ENCODE results near the gene TNF. TPM values are rescaled to one million over a fixed set of nuclear protein-coding genes. Genes with fewer than 3 reads are reported as not detected.

The TNF gene
- total and polyA plus RNA-seq, 9 donors, result 0.24 to 3.0 (median 0.79) TPM; not detected in 3

GRCh38 chr6:31568537-31568961 is 6.8 kb upstream of the TNF start:
- H3K4me1 ChIP-seq (ENCODE audit: insufficient read depth), result no peaks in the 10 kb centered on the region
- H3K36me3 ChIP-seq, result no peaks in the 10 kb centered on the region
- no peak overlapping the region for H3K4me3 ChIP-seq
- intact Hi-C loops (cut with DNase I), result no loop called here
- no peak for TF ChIP-seq CTCF (IDR thresholded peaks at IDR 0.05)
- TF ChIP-seq EP300 (IDR thresholded peaks at IDR 0.05), result no peak
- no peak for TF ChIP-seq POLR2A (IDR thresholded peaks at IDR 0.05)
- DNase-seq, result no peak
- H3K9me3 ChIP-seq, result no peaks in the 10 kb centered on the region
- WGBS, 3 donors, result 63 to 78% (median 72%) methylated on average over 3 of the region's 3 CpGs
- no peak overlapping the region for H3K27ac ChIP-seq
- H3K27me3 ChIP-seq, result no peaks in the 10 kb centered on the region

GRCh38 chr6:31569861-31570536 is 5.4 kb upstream of the TNF start:
- 64 to 69% (median 67%) methylated on average over 1 of the region's 1 CpG for WGBS, 3 donors
- Histone ChIP-seq H3K4me1 (ENCODE audit: insufficient read depth) (no peaks in the 10 kb centered on the region), H3K27ac (no peak overlapping the region), H3K4me3 (no peak overlapping the region), H3K9me3 (no peaks in the 10 kb centered on the region), H3K27me3 (no peaks in the 10 kb centered on the region), H3K36me3 (no peaks in the 10 kb centered on the region)
- intact Hi-C loops (cut with DNase I), result no loop called here
- DNase-seq, result no peak
- TF ChIP-seq EP300 (IDR thresholded peaks at IDR 0.05), result no peak
- TF ChIP-seq CTCF (IDR thresholded peaks at IDR 0.05), result no peak
- no peak for TF ChIP-seq POLR2A (IDR thresholded peaks at IDR 0.05)

DNA sequence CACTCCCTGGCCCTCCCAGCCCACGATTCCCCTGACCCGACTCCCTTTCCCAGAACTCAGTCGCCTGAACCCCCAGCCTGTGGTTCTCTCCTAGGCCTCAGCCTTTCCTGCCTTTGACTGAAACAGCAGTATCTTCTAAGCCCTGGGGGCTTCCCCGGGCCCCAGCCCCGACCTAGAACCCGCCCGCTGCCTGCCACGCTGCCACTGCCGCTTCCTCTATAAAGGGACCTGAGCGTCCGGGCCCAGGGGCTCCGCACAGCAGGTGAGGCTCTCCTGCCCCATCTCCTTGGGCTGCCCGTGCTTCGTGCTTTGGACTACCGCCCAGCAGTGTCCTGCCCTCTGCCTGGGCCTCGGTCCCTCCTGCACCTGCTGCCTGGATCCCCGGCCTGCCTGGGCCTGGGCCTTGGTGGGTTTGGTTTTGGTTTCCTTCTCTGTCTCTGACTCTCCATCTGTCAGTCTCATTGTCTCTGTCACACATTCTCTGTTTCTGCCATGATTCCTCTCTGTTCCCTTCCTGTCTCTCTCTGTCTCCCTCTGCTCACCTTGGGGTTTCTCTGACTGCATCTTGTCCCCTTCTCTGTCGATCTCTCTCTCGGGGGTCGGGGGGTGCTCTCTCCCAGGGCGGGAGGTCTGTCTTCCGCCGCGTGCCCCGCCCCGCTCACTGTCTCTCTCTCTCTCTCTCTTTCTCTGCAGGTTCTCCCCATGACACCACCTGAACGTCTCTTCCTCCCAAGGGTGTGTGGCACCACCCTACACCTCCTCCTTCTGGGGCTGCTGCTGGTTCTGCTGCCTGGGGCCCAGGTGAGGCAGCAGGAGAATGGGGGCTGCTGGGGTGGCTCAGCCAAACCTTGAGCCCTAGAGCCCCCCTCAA is 3.1 kb upstream of the TNF start, which contains the start of gene LTA:
TSS of gene LTA (plus strand) at position 249 of the 871 bp plus-strand sequence. CDS start at position 703, 454 bp downstream.
- intact Hi-C loops (cut with DNase I), result no loop called here
- no peaks in the 10 kb centered on the region for H3K4me1 ChIP-seq (ENCODE audit: insufficient read depth)
- no peak within 1 kb of the TSS for H3K27ac ChIP-seq
- no peaks in the 10 kb centered on the region for H3K9me3 ChIP-seq
- TF ChIP-seq POLR2A (IDR thresholded peaks at IDR 0.05) (no peak), EP300 (IDR thresholded peaks at IDR 0.05) (no peak), CTCF (IDR thresholded peaks at IDR 0.05) (no peak)
- 78 to 83% (median 83%) methylated on average over 27 of the region's 27 CpGs for WGBS, 3 donors
- no peaks in the 10 kb centered on the region for H3K36me3 ChIP-seq
- no peak for DNase-seq
- H3K4me3 ChIP-seq, result no peak within 1 kb of the TSS
- H3K27me3 ChIP-seq, result no peaks in the 10 kb centered on the region

- 78 to 88% (median 84%) methylated on average over 9 of the region's 9 CpGs for WGBS, 3 donors
These were observed 1.9 kb upstream of the TNF start for GRCh38 chr6:31573239-31574105.

More at GRCh38 chr6:31573239-31574105, 1.9 kb upstream of the TNF start:
- Histone ChIP-seq H3K27me3 (no peaks in the 10 kb centered on the region), H3K4me3 (no peak overlapping the region), H3K36me3 (no peaks in the 10 kb centered on the region), H3K4me1 (ENCODE audit: insufficient read depth) (no peaks in the 10 kb centered on the region), H3K27ac (no peak overlapping the region), H3K9me3 (no peaks in the 10 kb centered on the region)
- intact Hi-C loops (cut with DNase I), result no loop called here
- DNase-seq, result no peak
- no peak for TF ChIP-seq EP300 (IDR thresholded peaks at IDR 0.05)
- TF ChIP-seq POLR2A (IDR thresholded peaks at IDR 0.05), result no peak
- TF ChIP-seq CTCF (IDR thresholded peaks at IDR 0.05), result no peak

All from ovary (tissue), 9 donors.